Measurements from ENCODE around the gene TPK1. TPM values are rescaled to one million over a fixed set of nuclear protein-coding genes. Genes with fewer than 3 reads are reported as not detected.

TPK1 gene
- total RNA-seq, 2 donors from 2014 or later, result 4.5 to 5.1 TPM

DNA sequence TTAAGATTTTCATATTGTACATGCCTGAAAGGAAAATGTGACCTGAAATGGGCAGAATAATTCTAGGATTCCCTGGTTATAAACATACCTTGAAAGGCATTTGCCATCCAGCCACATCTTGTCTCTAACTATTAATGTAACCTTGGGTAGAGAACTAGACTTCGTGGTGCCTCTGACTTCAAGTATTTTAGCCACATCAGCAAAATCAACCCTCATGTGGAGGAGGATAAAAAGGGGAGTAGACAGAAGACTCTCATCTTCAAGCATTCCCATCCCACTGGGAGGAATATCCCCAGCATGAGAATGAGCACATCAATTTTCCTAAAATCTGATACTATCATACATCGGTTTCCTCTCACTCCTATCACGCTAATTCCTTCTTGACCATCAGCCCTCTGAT is 267.6 kb downstream of the TPK1 start:
- TF ChIP-seq POLR2A (IDR thresholded peaks at IDR 0.05) (no peak), POLR2AphosphoS5 (IDR thresholded peaks at IDR 0.05) (no peak)
- TF ChIP-seq, protein P1, sequence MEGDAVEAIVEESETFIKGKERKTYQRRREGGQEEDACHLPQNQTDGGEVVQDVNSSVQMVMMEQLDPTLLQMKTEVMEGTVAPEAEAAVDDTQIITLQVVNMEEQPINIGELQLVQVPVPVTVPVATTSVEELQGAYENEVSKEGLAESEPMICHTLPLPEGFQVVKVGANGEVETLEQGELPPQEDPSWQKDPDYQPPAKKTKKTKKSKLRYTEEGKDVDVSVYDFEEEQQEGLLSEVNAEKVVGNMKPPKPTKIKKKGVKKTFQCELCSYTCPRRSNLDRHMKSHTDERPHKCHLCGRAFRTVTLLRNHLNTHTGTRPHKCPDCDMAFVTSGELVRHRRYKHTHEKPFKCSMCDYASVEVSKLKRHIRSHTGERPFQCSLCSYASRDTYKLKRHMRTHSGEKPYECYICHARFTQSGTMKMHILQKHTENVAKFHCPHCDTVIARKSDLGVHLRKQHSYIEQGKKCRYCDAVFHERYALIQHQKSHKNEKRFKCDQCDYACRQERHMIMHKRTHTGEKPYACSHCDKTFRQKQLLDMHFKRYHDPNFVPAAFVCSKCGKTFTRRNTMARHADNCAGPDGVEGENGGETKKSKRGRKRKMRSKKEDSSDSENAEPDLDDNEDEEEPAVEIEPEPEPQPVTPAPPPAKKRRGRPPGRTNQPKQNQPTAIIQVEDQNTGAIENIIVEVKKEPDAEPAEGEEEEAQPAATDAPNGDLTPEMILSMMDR (IDR thresholded peaks at IDR 0.05), result no peak
- no peak overlapping the region for H3K4me3 ChIP-seq
- WGBS, result 83% methylated on average over 3 of the region's 3 CpGs
- no peaks in the 10 kb centered on the region for H3K9me3 ChIP-seq
- DNase-seq (ENCODE audit: low spot score), result no peak
- H3K27me3 ChIP-seq (replicated peaks; ENCODE audit: insufficient read depth), result no peaks in the 10 kb centered on the region
- intact Hi-C loops (cut with DNase I), result no loop called here
- no peaks in the 10 kb centered on the region for H3K4me1 ChIP-seq (replicated peaks)
- no peaks in the 10 kb centered on the region for H3K36me3 ChIP-seq
- H3K27ac ChIP-seq, result no peak overlapping the region

DNA sequence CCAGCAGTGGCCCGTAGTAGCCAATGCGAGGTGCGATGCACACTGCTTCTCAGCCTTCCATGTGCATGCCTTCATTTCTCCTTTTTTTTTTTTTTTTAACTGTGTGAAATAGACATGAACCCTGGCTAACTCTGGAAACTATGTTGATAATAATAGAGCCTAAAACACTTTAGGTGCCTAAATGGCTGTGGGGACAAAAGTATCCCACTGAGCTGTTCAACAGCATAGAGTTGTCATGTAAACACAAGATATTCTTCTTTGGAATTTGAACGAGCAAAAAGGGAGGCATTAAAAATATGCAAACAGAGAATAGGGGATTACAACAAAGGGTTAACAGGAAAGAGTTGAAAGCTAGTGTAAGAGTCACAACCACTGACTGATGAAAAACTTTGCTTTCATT is 270.3 kb downstream of the TPK1 start:
- H3K27me3 ChIP-seq (replicated peaks; ENCODE audit: insufficient read depth), result no peaks in the 10 kb centered on the region

DNA sequence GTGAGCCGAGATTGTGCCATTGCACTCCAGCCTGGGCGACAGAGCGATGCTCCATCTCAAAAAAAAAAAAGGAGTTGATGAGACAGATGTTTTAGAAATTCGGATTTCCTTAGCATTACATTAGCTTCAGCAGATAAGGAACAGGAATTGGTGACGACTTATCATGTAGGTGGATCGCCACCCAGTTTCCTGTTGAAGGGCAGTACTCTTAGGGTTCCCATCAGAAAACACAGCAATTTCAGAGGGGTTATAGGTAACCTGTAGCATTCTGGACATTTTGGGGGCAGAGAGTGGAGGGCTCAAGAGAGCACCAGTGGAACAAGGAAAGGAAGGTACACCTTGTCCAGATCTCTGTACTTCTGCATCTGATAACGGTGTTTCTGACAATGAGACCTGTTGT is 286.0 kb downstream of the TPK1 start:
- Histone ChIP-seq H3K27ac (no peak overlapping the region), H3K4me3 (no peak overlapping the region), H3K27me3 (replicated peaks; ENCODE audit: insufficient read depth) (no peaks in the 10 kb centered on the region), H3K9me3 (no peaks in the 10 kb centered on the region), H3K36me3 (no peaks in the 10 kb centered on the region), H3K4me1 (replicated peaks) (no peaks in the 10 kb centered on the region)
- TF ChIP-seq POLR2A (IDR thresholded peaks at IDR 0.05) (no peak), POLR2AphosphoS5 (IDR thresholded peaks at IDR 0.05) (no peak)
- TF ChIP-seq, protein P1 (IDR thresholded peaks at IDR 0.05), result no peak
- 87% methylated on average over 7 of the region's 7 CpGs for WGBS
- intact Hi-C loops (cut with DNase I), result no loop called here
- no peak for DNase-seq (ENCODE audit: low spot score)

More for the DNA sequence above, 270.3 kb downstream of the TPK1 start:
- H3K36me3 ChIP-seq, result no peaks in the 10 kb centered on the region
- 77% methylated on average over 4 of the region's 4 CpGs for WGBS
- no peak overlapping the region for H3K4me3 ChIP-seq
- H3K27ac ChIP-seq, result no peak overlapping the region
- H3K9me3 ChIP-seq, result no peaks in the 10 kb centered on the region
- no peaks in the 10 kb centered on the region for H3K4me1 ChIP-seq (replicated peaks)
- DNase-seq (ENCODE audit: low spot score), result no peak
- TF ChIP-seq POLR2AphosphoS5 (IDR thresholded peaks at IDR 0.05), result no peak
- intact Hi-C loops (cut with DNase I), result no loop called here

DNA sequence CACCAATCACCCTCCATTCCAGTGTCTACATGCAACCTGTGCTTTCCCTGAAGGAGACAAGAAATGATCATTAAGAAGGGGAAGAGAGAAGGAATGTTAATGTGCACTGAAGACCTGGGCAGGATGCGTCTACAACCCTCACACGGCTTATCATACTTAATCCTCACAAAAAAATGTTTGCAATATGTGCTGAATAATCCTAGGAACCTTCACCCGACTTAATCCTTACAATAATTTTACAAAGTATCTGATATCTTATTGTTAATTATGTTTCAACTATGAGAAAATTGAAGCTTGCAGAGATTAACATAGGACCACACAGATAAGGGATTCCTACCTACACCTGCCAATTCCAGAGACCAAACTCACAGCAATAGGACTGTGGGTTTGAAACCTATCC is 287.3 kb downstream of the TPK1 start:
- no peaks in the 10 kb centered on the region for H3K4me1 ChIP-seq (replicated peaks)
- H3K9me3 ChIP-seq, result no peaks in the 10 kb centered on the region
- no peaks in the 10 kb centered on the region for H3K36me3 ChIP-seq
- H3K27me3 ChIP-seq (replicated peaks; ENCODE audit: insufficient read depth), result no peaks in the 10 kb centered on the region
- 97% methylated on average over 3 of the region's 3 CpGs for WGBS
- H3K4me3 ChIP-seq, result no peak overlapping the region
- DNase-seq (ENCODE audit: low spot score), result no peak
- intact Hi-C loops (cut with DNase I), result no loop called here
- TF ChIP-seq POLR2A (IDR thresholded peaks at IDR 0.05), result no peak
- TF ChIP-seq POLR2AphosphoS5 (IDR thresholded peaks at IDR 0.05), result no peak
- TF ChIP-seq, protein P1 (IDR thresholded peaks at IDR 0.05), result no peak
- no peak overlapping the region for H3K27ac ChIP-seq

- DNase-seq (ENCODE audit: low spot score), result no peak
- Histone ChIP-seq H3K27me3 (replicated peaks; ENCODE audit: insufficient read depth) (no peaks in the 10 kb centered on the region), H3K4me3 (no peak overlapping the region), H3K27ac (no peak overlapping the region), H3K9me3 (no peaks in the 10 kb centered on the region), H3K36me3 (no peaks in the 10 kb centered on the region), H3K4me1 (replicated peaks) (no peaks in the 10 kb centered on the region)
- intact Hi-C loops (cut with DNase I), result no loop called here
- 100% methylated on average over 1 of the region's 1 CpG for WGBS
- TF ChIP-seq, protein P1 (IDR thresholded peaks at IDR 0.05), result no peak
- TF ChIP-seq POLR2A (IDR thresholded peaks at IDR 0.05), result no peak
- TF ChIP-seq POLR2AphosphoS5 (IDR thresholded peaks at IDR 0.05), result no peak
Measured at GRCh38 chr7:144547888-144548287, 288.0 kb downstream of the TPK1 start.
